A673 (cell line): ENCODE data around the gene IQGAP3.

Experiments used
- CTCF ChIP-seq: fragments of 300-800, 200-600 bp; sonication (generic); conservative IDR thresholded peaks from 2 replicates; pipeline ENCODE4 v1.5.1; 2017; ENCODE audit warnings: low read depth, mild to moderate bottlenecking, antibody characterized with exemption, low read length, moderate library complexity, mixed read lengths
- EZH2 ChIP-seq: fragments of 200-600 bp; sonication (generic); IDR thresholded peaks from 2 replicates; pipeline ENCODE4 v1.6.1; 2017; ENCODE audit warnings: borderline replicate concordance, low read depth, mild to moderate bottlenecking, mixed read lengths, antibody characterized with exemption, low read length; ENCODE audit not compliant: poor library complexity, severe bottlenecking

- TF ChIP-seq CTCF (no peak), EZH2 (no peak)
These were observed 79.2 kb downstream of the IQGAP3 start for GRCh38 chr1:156493154-156493631.
